HG03159 (cell line): Measurements from ENCODE around the gene PSD2.

Experiments used
- ATAC-seq: cut with Tn5 transposase; IDR thresholded peaks from one replicate; pipeline ENCODE4 v1.9.1; 2021; ENCODE audit warnings: mild to moderate bottlenecking, moderate library complexity; ENCODE audit not compliant: unreplicated experiment

The PSD2 gene

GRCh38 chr5:139854029-139854605 is 58.5 kb downstream of the PSD2 start:
- no peak for ATAC-seq

DNA sequence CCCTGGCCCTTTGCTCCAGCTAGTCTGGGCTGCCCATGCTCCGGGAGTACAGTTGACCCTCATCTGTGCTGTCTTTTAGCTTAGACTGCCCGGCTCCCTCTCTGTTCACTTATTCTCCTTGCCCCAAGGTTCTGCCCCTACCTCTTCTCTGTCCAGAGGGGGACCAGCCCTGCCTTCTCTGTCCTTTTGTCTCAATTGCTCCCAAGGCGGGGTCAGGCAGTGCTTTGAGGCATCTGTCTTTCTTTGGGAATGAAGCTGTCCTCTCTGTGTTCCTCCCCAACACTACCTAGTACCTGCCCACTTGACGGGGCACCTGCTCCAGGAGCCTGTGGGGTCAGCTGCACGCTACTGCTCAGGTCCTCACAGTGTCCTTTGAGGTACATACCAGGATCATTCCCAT is 59.3 kb downstream of the PSD2 start:
- ATAC-seq, result no peak

- no peak for ATAC-seq
Measured at GRCh38 chr5:139855451-139855850, 59.8 kb downstream of the PSD2 start.

DNA sequence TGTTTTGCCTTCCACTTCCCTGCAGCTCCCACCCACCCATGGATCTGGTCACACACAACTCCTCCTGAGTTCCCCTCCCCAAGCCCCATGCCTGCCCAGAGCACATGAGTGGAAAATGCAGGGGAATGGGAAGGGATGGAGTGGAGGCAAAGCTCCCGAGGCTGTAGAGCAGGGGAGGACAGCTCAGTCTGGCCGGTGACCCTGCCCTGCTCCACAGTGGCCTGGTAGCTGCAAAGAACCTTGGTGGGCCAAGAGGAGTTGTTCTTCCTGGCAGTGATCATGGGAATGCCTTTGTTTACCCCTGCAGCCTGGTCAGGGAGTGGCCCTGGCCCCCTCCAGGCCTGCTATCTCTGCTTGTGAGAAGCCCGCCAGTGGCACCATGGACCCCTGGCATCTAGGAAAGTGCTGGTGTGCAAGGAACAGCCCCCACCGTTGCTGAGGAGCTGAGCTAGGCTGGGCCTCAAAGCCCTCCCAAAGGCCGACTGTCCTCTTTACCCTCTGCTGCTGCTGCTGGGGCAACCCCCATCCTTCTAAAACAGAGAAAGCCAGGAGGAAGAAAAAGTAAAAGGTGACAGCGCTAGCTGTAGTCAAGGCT is 60.4 kb downstream of the PSD2 start:
- no peak for ATAC-seq

DNA sequence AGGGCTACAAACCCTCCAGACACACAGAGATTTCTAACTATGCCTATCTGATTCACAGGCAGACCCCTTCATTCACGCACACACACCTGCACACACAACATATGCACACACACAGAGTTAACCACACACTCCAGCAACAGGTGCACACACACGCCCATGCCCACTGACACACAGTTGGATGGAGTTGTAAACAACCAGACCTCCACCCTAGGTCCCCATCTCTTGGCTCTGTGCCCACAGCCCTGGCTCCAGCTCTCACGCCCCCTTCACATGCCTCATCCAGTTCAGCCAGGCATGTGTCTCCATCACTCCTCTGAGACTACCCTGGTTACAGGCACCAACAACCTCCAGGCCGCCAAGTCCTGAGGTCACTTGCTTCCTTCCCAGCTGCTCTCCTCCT is 61.1 kb downstream of the PSD2 start:
- no peak for ATAC-seq

DNA sequence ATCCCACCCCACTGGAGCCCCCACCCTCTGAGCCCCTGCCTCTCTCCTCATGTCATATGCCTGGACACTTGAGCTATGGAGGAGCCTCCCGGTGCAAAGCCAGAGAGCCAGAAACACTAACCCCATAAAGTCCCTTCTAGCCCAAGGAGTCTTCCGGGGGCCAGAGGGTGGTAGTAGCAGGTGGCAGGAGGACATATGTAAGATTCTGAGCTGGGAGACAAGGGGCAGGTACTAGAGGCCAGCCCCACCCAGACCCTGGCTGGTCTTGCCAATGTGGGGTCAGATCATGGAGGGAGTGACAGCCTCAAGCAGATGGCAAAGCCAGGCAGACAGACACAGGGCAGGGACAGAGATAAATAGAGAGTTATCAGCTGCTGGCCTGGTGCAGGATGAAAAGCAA is 63.4 kb downstream of the PSD2 start:
- no peak for ATAC-seq

DNA sequence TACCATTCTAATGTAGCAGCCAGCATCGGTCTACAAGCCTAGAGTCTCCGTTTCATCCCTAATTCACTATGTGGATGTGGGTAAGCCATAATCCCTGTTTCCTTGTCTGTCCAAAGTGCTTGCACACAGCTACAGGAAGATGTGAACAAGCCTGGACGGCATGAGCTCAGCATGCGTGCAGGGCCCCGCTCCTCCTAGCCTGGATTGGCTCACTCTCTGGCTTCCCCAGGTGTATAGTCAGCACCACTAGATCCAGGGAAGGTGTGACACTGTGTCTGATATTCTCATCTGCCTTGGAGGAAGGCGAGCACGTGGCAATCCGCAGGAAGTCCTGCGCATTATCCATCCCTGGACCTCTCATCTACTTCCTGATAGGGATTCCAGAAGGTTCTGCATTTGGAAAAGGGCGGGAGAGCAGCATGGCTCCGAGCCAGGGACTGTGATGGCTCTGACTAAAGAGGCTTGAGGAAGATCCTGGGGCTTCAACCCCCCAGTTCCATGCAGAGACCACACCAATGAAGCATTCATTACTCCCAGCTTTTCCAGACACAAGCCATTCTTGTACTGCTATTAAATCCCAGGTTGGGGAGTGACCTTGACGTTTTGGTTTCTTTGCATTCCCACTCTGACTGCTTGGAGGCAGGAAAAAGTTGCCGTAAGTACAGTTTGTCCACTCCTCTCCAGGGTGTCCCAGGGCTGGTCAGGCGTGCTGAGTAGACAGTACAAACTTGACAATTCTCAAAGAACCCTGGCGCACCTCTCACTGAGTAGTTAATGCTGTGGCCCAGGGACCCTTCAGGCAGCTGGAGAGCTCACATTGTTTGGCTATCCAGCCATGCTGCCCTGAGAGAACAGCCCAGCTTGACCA is 65.6 kb downstream of the PSD2 start:
- ATAC-seq, result no peak

- ATAC-seq, result no peak
Measured at GRCh38 chr5:139861889-139862207, 66.2 kb downstream of the PSD2 start.

GRCh38 chr5:139862313-139862712 is 66.7 kb downstream of the PSD2 start:
- ATAC-seq, result no peak

DNA sequence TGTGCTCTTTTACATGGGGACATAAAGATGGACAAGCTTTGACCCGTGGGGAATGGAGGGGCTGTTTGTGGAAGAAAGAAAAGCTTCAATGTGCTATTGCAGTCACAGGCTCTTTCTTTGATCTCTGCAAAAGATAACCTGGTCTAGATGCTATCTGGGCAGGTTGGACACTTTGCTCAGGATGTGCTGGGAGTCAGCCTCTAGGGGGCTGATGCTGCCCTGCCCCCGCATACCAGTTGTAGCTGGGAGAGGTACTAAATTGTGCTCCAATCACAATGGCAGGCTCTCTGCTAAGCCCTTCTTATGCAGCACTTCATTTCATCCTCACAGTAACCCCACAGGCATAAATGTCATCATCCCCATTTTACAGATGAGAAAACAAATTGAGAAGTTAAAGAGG is 67.2 kb downstream of the PSD2 start:
- no peak for ATAC-seq

GRCh38 chr5:139863361-139863760 is 67.8 kb downstream of the PSD2 start:
- ATAC-seq, result no peak

GRCh38 chr5:139863855-139864558 is 68.4 kb downstream of the PSD2 start:
- ATAC-seq, result no peak

- no peak for ATAC-seq
Measured at GRCh38 chr5:139864716-139865483, 69.3 kb downstream of the PSD2 start.

DNA sequence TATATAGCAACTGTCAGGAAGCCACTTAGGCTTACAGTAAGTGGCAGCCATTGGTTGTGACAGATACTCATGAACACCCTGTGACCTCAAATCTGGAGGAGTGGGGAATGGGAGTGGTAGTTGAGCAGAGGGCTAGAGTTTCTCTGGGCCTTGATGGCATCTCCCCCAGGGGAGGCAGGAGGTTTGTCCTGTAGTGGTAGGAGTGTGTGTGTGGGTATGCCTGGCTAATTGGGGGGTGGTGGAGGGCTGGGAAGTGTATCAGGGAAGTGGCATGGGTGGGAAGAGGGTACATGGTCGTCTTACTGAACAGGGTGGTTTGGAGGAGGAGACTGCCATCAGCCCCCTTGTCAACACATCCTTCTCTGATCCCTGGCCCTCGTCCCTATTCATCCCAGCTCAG is 71.5 kb downstream of the PSD2 start:
- ATAC-seq, result no peak

DNA sequence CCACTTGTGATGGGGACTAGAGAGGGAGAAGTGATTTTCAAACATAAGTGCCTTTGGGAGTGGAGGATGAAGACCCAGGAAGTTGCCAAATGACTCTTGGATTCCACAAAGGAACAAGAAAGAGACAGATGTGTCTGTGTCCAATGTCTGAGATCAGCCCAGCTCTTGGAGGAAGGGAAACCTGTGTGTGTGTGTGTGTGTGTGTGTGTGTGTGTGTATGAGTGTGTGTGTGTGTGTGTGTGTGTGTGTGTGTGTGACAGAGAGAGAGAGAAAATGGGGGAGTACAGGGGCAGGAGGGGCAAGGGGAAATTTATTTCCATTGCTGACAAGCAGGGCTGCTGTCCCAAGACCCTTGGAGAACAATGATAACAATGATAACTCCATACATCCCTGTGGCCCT is 72.0 kb downstream of the PSD2 start:
- ATAC-seq, result no peak

- no peak for ATAC-seq
Measured at GRCh38 chr5:139869042-139869790, 73.6 kb downstream of the PSD2 start.

- no peak for ATAC-seq
Measured at GRCh38 chr5:139870677-139871076, 75.1 kb downstream of the PSD2 start.

- ATAC-seq, result no peak
Measured at GRCh38 chr5:139871614-139872013, 76.0 kb downstream of the PSD2 start.

- ATAC-seq, result no peak
Measured at GRCh38 chr5:139872052-139872766, 76.6 kb downstream of the PSD2 start.
